Central memory CD8-positive, alpha-beta T cell (primary cell): ENCODE results near the gene RASA3.

Experiments used
- ATAC-seq: fragments of 150-1000 bp; cut with Tn5 transposase; replicated peaks from 2 replicates; pipeline ENCODE4 v1.10.0; 2022; ENCODE audit warnings: mild to moderate bottlenecking, moderate FRiP score, moderate number of reproducible peaks; ENCODE audit not compliant: poor library complexity, severe bottlenecking; ENCODE audit errors: extremely low read depth
- DNase-seq, 2 donors: peaks; one replicate each; pipeline ENCODE4 v3.0.0; 2021; ENCODE audit warnings: low spot score in 2 of 2
- H3K27ac Mint-ChIP-seq: one replicate; pipeline ENCODE4 v1.8.0; 2022; ENCODE audit warnings: low read depth, mild to moderate bottlenecking, moderate library complexity, mixed read lengths
- H3K27me3 Mint-ChIP-seq: one replicate; pipeline ENCODE4 v1.8.0; 2022; ENCODE audit warnings: mixed read lengths
- H3K36me3 Mint-ChIP-seq: one replicate; pipeline ENCODE4 v1.8.0; 2022; ENCODE audit warnings: mild to moderate bottlenecking, moderate library complexity, mixed read lengths; ENCODE audit not compliant: insufficient read depth
- H3K4me1 Mint-ChIP-seq: one replicate; pipeline ENCODE4 v1.8.0; 2022; ENCODE audit warnings: mixed read lengths
- H3K4me3 Mint-ChIP-seq: one replicate; pipeline ENCODE4 v1.8.0; 2022; ENCODE audit warnings: mild to moderate bottlenecking, moderate library complexity, mixed read lengths
- H3K9me3 Mint-ChIP-seq: one replicate; pipeline ENCODE4 v1.8.0; 2022; ENCODE audit warnings: mixed read lengths

Gene RASA3

GRCh38 chr13:114125589-114125988, 6.8 kb downstream of the RASA3 start:
- peak overlapping the region; percentile 70 for H3K4me3 Mint-ChIP-seq
- no peak for ATAC-seq
- no peaks in the 10 kb centered on the region for H3K9me3 Mint-ChIP-seq
- peak overlapping the region; percentile 99 for H3K27ac Mint-ChIP-seq
- no peak for DNase-seq
- H3K4me1 Mint-ChIP-seq = peaks cover 73% of the 10 kb centered on the region
- peaks cover 49% of the 10 kb centered on the region for H3K36me3 Mint-ChIP-seq
- H3K27me3 Mint-ChIP-seq = no peaks in the 10 kb centered on the region

- H3K27me3 Mint-ChIP-seq = no peaks in the 10 kb centered on the region
- peak overlapping the region; percentile 99 for H3K27ac Mint-ChIP-seq
- ATAC-seq (peak; percentile 64), DNase-seq (peak in 1 of 2 donors; percentile 53)
- H3K36me3 Mint-ChIP-seq = peaks cover 50% of the 10 kb centered on the region
- H3K4me1 Mint-ChIP-seq = peaks cover 75% of the 10 kb centered on the region
- H3K4me3 Mint-ChIP-seq = peak overlapping the region; percentile 70
- H3K9me3 Mint-ChIP-seq = no peaks in the 10 kb centered on the region
Measured at GRCh38 chr13:114124921-114125320, 7.5 kb downstream of the RASA3 start.

- no peak for ATAC-seq
- Mint-ChIP-seq H3K27me3 (no peaks in the 10 kb centered on the region), H3K27ac (peak overlapping the region; percentile 99), H3K9me3 (no peaks in the 10 kb centered on the region), H3K4me3 (peak overlapping the region; percentile 70), H3K36me3 (peaks cover 45% of the 10 kb centered on the region), H3K4me1 (peaks cover 71% of the 10 kb centered on the region)
- no peak for DNase-seq
Measured at GRCh38 chr13:114124431-114124830, 8.0 kb downstream of the RASA3 start.

- no peaks in the 10 kb centered on the region for H3K9me3 Mint-ChIP-seq
- H3K4me1 Mint-ChIP-seq = peaks cover 70% of the 10 kb centered on the region
- DNase-seq (no peak), ATAC-seq (no peak)
- peaks cover 46% of the 10 kb centered on the region for H3K36me3 Mint-ChIP-seq
- no peaks in the 10 kb centered on the region for H3K27me3 Mint-ChIP-seq
- no peak overlapping the region for H3K27ac Mint-ChIP-seq
- no peak overlapping the region for H3K4me3 Mint-ChIP-seq
Measured at GRCh38 chr13:114123876-114124275, 8.5 kb downstream of the RASA3 start.

- H3K4me1 Mint-ChIP-seq = peaks cover 70% of the 10 kb centered on the region
- ATAC-seq (no peak), DNase-seq (no peak)
- no peaks in the 10 kb centered on the region for H3K27me3 Mint-ChIP-seq
- H3K36me3 Mint-ChIP-seq = peaks cover 46% of the 10 kb centered on the region
- peak overlapping the region; percentile 50 for H3K4me3 Mint-ChIP-seq
- H3K9me3 Mint-ChIP-seq = no peaks in the 10 kb centered on the region
- peak overlapping the region; percentile 49 for H3K27ac Mint-ChIP-seq
Measured at GRCh38 chr13:114123448-114123847, 9.0 kb downstream of the RASA3 start.

GRCh38 chr13:114122591-114123211, 9.7 kb downstream of the RASA3 start:
- Mint-ChIP-seq H3K4me1 (peaks cover 69% of the 10 kb centered on the region), H3K36me3 (peaks cover 43% of the 10 kb centered on the region)

GRCh38 chr13:114122127-114122511, 10.3 kb downstream of the RASA3 start:
- Mint-ChIP-seq H3K27me3 (no peaks in the 10 kb centered on the region), H3K36me3 (peaks cover 40% of the 10 kb centered on the region), H3K4me1 (peaks cover 69% of the 10 kb centered on the region), H3K9me3 (no peaks in the 10 kb centered on the region), H3K27ac (no peak overlapping the region), H3K4me3 (peak overlapping the region; percentile 88)
- ATAC-seq = no peak
- no peak for DNase-seq

More at GRCh38 chr13:114122591-114123211, 9.7 kb downstream of the RASA3 start:
- DNase-seq = no peak
- Mint-ChIP-seq H3K27me3 (no peaks in the 10 kb centered on the region), H3K27ac (peak overlapping the region; percentile 49), H3K9me3 (no peaks in the 10 kb centered on the region), H3K4me3 (peak overlapping the region; percentile 50)
- ATAC-seq = no peak

- Mint-ChIP-seq H3K4me3 (peak overlapping the region; percentile 88), H3K9me3 (no peaks in the 10 kb centered on the region), H3K27me3 (no peaks in the 10 kb centered on the region), H3K36me3 (peaks cover 37% of the 10 kb centered on the region), H3K27ac (peak overlapping the region; percentile 41), H3K4me1 (peaks cover 67% of the 10 kb centered on the region)
- DNase-seq = no peak
- ATAC-seq = no peak
Measured at GRCh38 chr13:114121496-114122126, 10.8 kb downstream of the RASA3 start.

- no peaks in the 10 kb centered on the region for H3K27me3 Mint-ChIP-seq
- peaks cover 65% of the 10 kb centered on the region for H3K4me1 Mint-ChIP-seq
- DNase-seq = no peak
- H3K9me3 Mint-ChIP-seq = no peaks in the 10 kb centered on the region
- peak overlapping the region; percentile 97 for H3K27ac Mint-ChIP-seq
- H3K4me3 Mint-ChIP-seq = peak overlapping the region; percentile 88
- peaks cover 32% of the 10 kb centered on the region for H3K36me3 Mint-ChIP-seq
- no peak for ATAC-seq
Measured at GRCh38 chr13:114121031-114121430, 11.4 kb downstream of the RASA3 start.

GRCh38 chr13:114120591-114121011, 11.8 kb downstream of the RASA3 start:
- Mint-ChIP-seq H3K9me3 (no peaks in the 10 kb centered on the region), H3K27ac (peak overlapping the region; percentile 97), H3K27me3 (no peaks in the 10 kb centered on the region), H3K4me1 (peaks cover 67% of the 10 kb centered on the region), H3K4me3 (peak overlapping the region; percentile 88), H3K36me3 (peaks cover 36% of the 10 kb centered on the region)
- DNase-seq (no peak), ATAC-seq (no peak)

GRCh38 chr13:114119196-114119595, 13.2 kb downstream of the RASA3 start:
- no peaks in the 10 kb centered on the region for H3K9me3 Mint-ChIP-seq
- DNase-seq = no peak
- peak overlapping the region; percentile 87 for H3K27ac Mint-ChIP-seq
- H3K4me1 Mint-ChIP-seq = peaks cover 66% of the 10 kb centered on the region
- peaks cover 36% of the 10 kb centered on the region for H3K36me3 Mint-ChIP-seq
- peak overlapping the region; percentile 71 for H3K4me3 Mint-ChIP-seq
- no peaks in the 10 kb centered on the region for H3K27me3 Mint-ChIP-seq
- no peak for ATAC-seq

GRCh38 chr13:114118511-114119123, 13.8 kb downstream of the RASA3 start:
- Mint-ChIP-seq H3K36me3 (peaks cover 38% of the 10 kb centered on the region), H3K27me3 (no peaks in the 10 kb centered on the region), H3K27ac (peak overlapping the region; percentile 87), H3K4me1 (peaks cover 70% of the 10 kb centered on the region), H3K9me3 (no peaks in the 10 kb centered on the region), H3K4me3 (peak overlapping the region; percentile 71)
- DNase-seq (no peak), ATAC-seq (no peak)

GRCh38 chr13:114118086-114118485, 14.3 kb downstream of the RASA3 start:
- peak overlapping the region; percentile 87 for H3K27ac Mint-ChIP-seq
- H3K36me3 Mint-ChIP-seq = peaks cover 40% of the 10 kb centered on the region
- H3K4me3 Mint-ChIP-seq = peak overlapping the region; percentile 71
- ATAC-seq = no peak
- no peak for DNase-seq
- H3K9me3 Mint-ChIP-seq = no peaks in the 10 kb centered on the region
- no peaks in the 10 kb centered on the region for H3K27me3 Mint-ChIP-seq
- peaks cover 68% of the 10 kb centered on the region for H3K4me1 Mint-ChIP-seq
